MM.1S (cell line): ENCODE measurements around the gene DNAJC21.

ENCODE experiments used
- DNase-seq: peaks from one replicate; pipeline ENCODE4 v3.0.0-alpha.2; 2015
- H2AFZ ChIP-seq: fragments of 300-600 bp; sonication (generic); 2 replicates; pipeline ENCODE4 v1.6.0; 2016; ENCODE audit warnings: antibody characterized with exemption, low read length
- H3F3A ChIP-seq: fragments of 300-600 bp; sonication (generic); 2 replicates; pipeline ENCODE4 v1.6.1; 2016; ENCODE audit warnings: mild to moderate bottlenecking, antibody characterized with exemption, low read length, moderate library complexity, mixed read lengths; ENCODE audit not compliant: insufficient read depth
- H3K27ac ChIP-seq: fragments of 300-600 bp; sonication (generic); 2 replicates; pipeline ENCODE4 v1.5.1; 2016; ENCODE audit warnings: mild to moderate bottlenecking, low read length
- H3K27me3 ChIP-seq: fragments of 300-600 bp; sonication (generic); replicated peaks from 2 replicates; pipeline ENCODE4 v1.6.0; 2016; ENCODE audit warnings: low read length; ENCODE audit not compliant: insufficient read depth
- H3K36me3 ChIP-seq: fragments of 300-600 bp; sonication (generic); replicated peaks from 2 replicates; pipeline ENCODE4 v1.6.1; 2016; ENCODE audit warnings: mild to moderate bottlenecking, low read length, mixed read lengths; ENCODE audit not compliant: insufficient read depth
- H3K4me1 ChIP-seq: fragments of 300-600 bp; sonication (generic); 2 replicates; pipeline ENCODE4 v1.6.1; 2016; ENCODE audit warnings: low read length, mixed read lengths
- H3K4me2 ChIP-seq: fragments of 300-600 bp; sonication (generic); 2 replicates; pipeline ENCODE4 v1.6.0; 2016; ENCODE audit warnings: low read depth, low read length
- H3K4me3 ChIP-seq: fragments of 300-600 bp; sonication (generic); 2 replicates; pipeline ENCODE4 v1.5.1; 2016; ENCODE audit warnings: low read length, mixed read lengths
- H3K79me2 ChIP-seq: fragments of 300-600 bp; sonication (generic); 2 replicates; pipeline ENCODE4 v1.6.1; 2016; ENCODE audit warnings: mixed run types, low read length, mixed read lengths
- H3K9ac ChIP-seq: fragments of 300-600 bp; sonication (generic); 2 replicates; pipeline ENCODE4 v1.6.1; 2016; ENCODE audit warnings: low read length, mixed read lengths
- H3K9me2 ChIP-seq: fragments of 300-600 bp; sonication (generic); replicated peaks from 2 replicates; pipeline ENCODE4 v1.6.1; 2016; ENCODE audit warnings: mild to moderate bottlenecking, low read length, mixed read lengths; ENCODE audit not compliant: insufficient read depth
- H3K9me3 ChIP-seq: fragments of 300-600 bp; sonication (generic); replicated peaks from 2 replicates; pipeline ENCODE4 v1.6.1; 2016; ENCODE audit warnings: mild to moderate bottlenecking, low read length, mixed read lengths; ENCODE audit not compliant: insufficient read depth
- H4K20me1 ChIP-seq: fragments of 300-600 bp; sonication (generic); 2 replicates; pipeline ENCODE4 v1.6.1; 2016; ENCODE audit warnings: mild to moderate bottlenecking, low read length, moderate library complexity, mixed read lengths; ENCODE audit not compliant: insufficient read depth
- CTCF ChIP-seq: fragments of 300-600 bp; sonication (generic); IDR thresholded peaks from 2 replicates; pipeline ENCODE4 v1.5.1; 2016; ENCODE audit warnings: antibody characterized with exemption, low read length, mixed read lengths
- EZH2 ChIP-seq: fragments of 300-600 bp; sonication (generic); optimal IDR thresholded peaks from 2 replicates; pipeline ENCODE3; 2017; ENCODE audit warnings: low read depth, mild to moderate bottlenecking, antibody characterized with exemption, low read length, mixed read lengths
- EZH2phosphoT487 ChIP-seq: fragments of 300-600 bp; sonication (generic); IDR thresholded peaks from 2 replicates; pipeline ENCODE4 v1.6.1; 2018; ENCODE audit warnings: antibody characterized with exemption, low read length

The DNAJC21 gene

GRCh38 chr5:34929720-34930461 lies 532 bp downstream of the DNAJC21 start:
- Histone ChIP-seq H3K36me3 (peaks cover 11% of the 10 kb centered on the region; the same call in 1 of the 2 replicates), H3K27me3 (no peaks in the 10 kb centered on the region), H2AFZ (peak overlapping the region; percentile 85), H3K27ac (peak overlapping the region; percentile 72), H3K4me3 (peak overlapping the region; percentile 85), H3K9me3 (no peaks in the 10 kb centered on the region), H3K79me2 (peaks cover 49% of the 10 kb centered on the region), H3K4me2 (peak overlapping the region; percentile 72), H3K4me1 (peaks cover 11% of the 10 kb centered on the region), H4K20me1 (no peaks in the 10 kb centered on the region), H3F3A (peaks cover 30% of the 10 kb centered on the region), H3K9me2 (no peaks in the 10 kb centered on the region), H3K9ac (peak overlapping the region; percentile 86)
- TF ChIP-seq CTCF (no peak), EZH2 (no peak), EZH2phosphoT487 (no peak)
- DNase-seq, result peak; percentile 87

GRCh38 chr5:34930462-34930844 lies 1.1 kb downstream of the DNAJC21 start:
- no peaks in the 10 kb centered on the region for H4K20me1 ChIP-seq
- peak overlapping the region; percentile 85 for H2AFZ ChIP-seq
- peaks cover 8% of the 10 kb centered on the region; the same call in 1 of the 2 replicates for H3K36me3 ChIP-seq
- H3K4me3 ChIP-seq, result peak overlapping the region; percentile 85
- H3K27me3 ChIP-seq, result no peaks in the 10 kb centered on the region
- H3K9ac ChIP-seq, result peak overlapping the region; percentile 86
- H3K79me2 ChIP-seq, result peaks cover 54% of the 10 kb centered on the region
- H3K9me3 ChIP-seq, result no peaks in the 10 kb centered on the region
- TF ChIP-seq EZH2phosphoT487 (no peak), EZH2 (no peak), CTCF (no peak)
- H3K4me1 ChIP-seq, result peaks cover 11% of the 10 kb centered on the region
- no peaks in the 10 kb centered on the region for H3K9me2 ChIP-seq
- H3F3A ChIP-seq, result peaks cover 26% of the 10 kb centered on the region
- peak overlapping the region; percentile 72; the same call in 1 of the 2 replicates for H3K27ac ChIP-seq
- no peak for DNase-seq
- H3K4me2 ChIP-seq, result peak overlapping the region; percentile 72

GRCh38 chr5:34930870-34931269 lies 1.5 kb downstream of the DNAJC21 start:
- H4K20me1 ChIP-seq, result no peaks in the 10 kb centered on the region
- peaks cover 7% of the 10 kb centered on the region; the same call in 1 of the 2 replicates for H3K36me3 ChIP-seq
- H3K4me3 ChIP-seq, result peak overlapping the region; percentile 85
- peaks cover 23% of the 10 kb centered on the region for H3F3A ChIP-seq
- H3K27ac ChIP-seq, result no peak overlapping the region
- no peaks in the 10 kb centered on the region for H3K27me3 ChIP-seq
- no peak for DNase-seq
- no peaks in the 10 kb centered on the region for H3K9me3 ChIP-seq
- peak overlapping the region; percentile 72 for H3K4me2 ChIP-seq
- H3K9me2 ChIP-seq, result no peaks in the 10 kb centered on the region
- no peak overlapping the region for H2AFZ ChIP-seq
- peaks cover 11% of the 10 kb centered on the region for H3K4me1 ChIP-seq
- peaks cover 58% of the 10 kb centered on the region for H3K79me2 ChIP-seq
- TF ChIP-seq EZH2 (no peak), CTCF (no peak), EZH2phosphoT487 (no peak)
- peak overlapping the region; percentile 86; the same call in 1 of the 2 replicates for H3K9ac ChIP-seq
